ENCODE results near the gene LAMA5. TPM values are rescaled to one million over a fixed set of nuclear protein-coding genes. Genes with fewer than 3 reads are reported as not detected.

Gene LAMA5
- total and polyA plus RNA-seq, 2 experiments from 2014 or later, result 162 to 168 TPM

GRCh38 chr20:62367633-62368391 lies 700 bp upstream of the LAMA5 start:
- no peaks in the 10 kb centered on the region for H3K9me3 ChIP-seq (ENCODE audit: low read depth)
- H3K4me3 ChIP-seq, result peak overlapping the region; percentile 87
- peak overlapping the region; percentile 85 for H3K27ac ChIP-seq
- H3K27me3 ChIP-seq, result no peaks in the 10 kb centered on the region
- no peak for TF ChIP-seq CTCF (IDR thresholded peaks at IDR 0.05; ENCODE audit: low read depth, low read length)
- H3K4me1 ChIP-seq (ENCODE audit: low read depth), result peaks cover 62% of the 10 kb centered on the region
- H3K36me3 ChIP-seq, result no peaks in the 10 kb centered on the region
- peak; percentile 36 to 61 for DNase-seq (ENCODE audit: low read depth in 1 of 2, low spot score in 1 of 2)

- peaks cover 60% of the 10 kb centered on the region for H3K4me1 ChIP-seq (ENCODE audit: low read depth)
- no peaks in the 10 kb centered on the region for H3K9me3 ChIP-seq (ENCODE audit: low read depth)
- no peaks in the 10 kb centered on the region for H3K27me3 ChIP-seq
- H3K27ac ChIP-seq, result peak overlapping the region; percentile 85
- no peaks in the 10 kb centered on the region for H3K36me3 ChIP-seq
- peak in 1 of 2 donors; percentile 82 for DNase-seq (ENCODE audit: low read depth in 1 of 2, low spot score in 1 of 2)
- TF ChIP-seq CTCF (IDR thresholded peaks at IDR 0.05; ENCODE audit: low read depth, low read length), result no peak
- peak overlapping the region; percentile 87 for H3K4me3 ChIP-seq
Measured at GRCh38 chr20:62366370-62367135, 559 bp downstream of the LAMA5 start.

- H3K27ac ChIP-seq, result peak overlapping the region; percentile 85
- DNase-seq (ENCODE audit: low read depth in 1 of 2, low spot score in 1 of 2), result peak in 1 of 2 donors; percentile 55
Measured at GRCh38 chr20:62365814-62366369, 1.2 kb downstream of the LAMA5 start.

GRCh38 chr20:62364911-62365736 lies 2.0 kb downstream of the LAMA5 start:
- no peaks in the 10 kb centered on the region for H3K9me3 ChIP-seq (ENCODE audit: low read depth)
- no peak for TF ChIP-seq CTCF (IDR thresholded peaks at IDR 0.05; ENCODE audit: low read depth, low read length)
- H3K4me1 ChIP-seq (ENCODE audit: low read depth), result peaks cover 63% of the 10 kb centered on the region
- H3K36me3 ChIP-seq, result no peaks in the 10 kb centered on the region
- peak overlapping the region; percentile 87 for H3K4me3 ChIP-seq
- H3K27me3 ChIP-seq, result no peaks in the 10 kb centered on the region
- H3K27ac ChIP-seq, result peak overlapping the region; percentile 85
- no peak for DNase-seq (ENCODE audit: low read depth in 1 of 2, low spot score in 1 of 2)

More at GRCh38 chr20:62365814-62366369, 1.2 kb downstream of the LAMA5 start:
- TF ChIP-seq CTCF (IDR thresholded peaks at IDR 0.05; ENCODE audit: low read depth, low read length), result no peak
- H3K4me1 ChIP-seq (ENCODE audit: low read depth), result peaks cover 67% of the 10 kb centered on the region
- H3K4me3 ChIP-seq, result peak overlapping the region; percentile 87
- no peaks in the 10 kb centered on the region for H3K36me3 ChIP-seq
- no peaks in the 10 kb centered on the region for H3K9me3 ChIP-seq (ENCODE audit: low read depth)
- H3K27me3 ChIP-seq, result no peaks in the 10 kb centered on the region
